Neutrophil (primary cell): Measurements from ENCODE around the gene CALN1.

Experiments
- H3K27ac ChIP-seq: fragments of 200-600 bp; sonication (generic); 2 replicates; pipeline ENCODE4 v1.5.1; 2016; ENCODE audit warnings: mild to moderate bottlenecking, moderate library complexity
- H3K27me3 ChIP-seq: fragments of 200-600 bp; sonication (generic); 2 replicates; pipeline ENCODE4 v1.6.0; 2016; ENCODE audit warnings: mild to moderate bottlenecking
- H3K36me3 ChIP-seq: fragments of 200-600 bp; sonication (generic); 2 replicates; pipeline ENCODE4 v1.5.1; 2017
- H3K4me1 ChIP-seq, 2 experiments: fragments of 200-600 bp in 1 of 2; sonication (generic) in 1 of 2; 1 replicate in 1 of 2; 2 replicates in 1 of 2; pipeline versions ENCODE4 v1.5.1 to v1.6.1; 2013 to 2016; ENCODE audit warnings: low read depth in 1 of 2, low read length in 1 of 2, mild to moderate bottlenecking in 1 of 2, moderate library complexity in 1 of 2; ENCODE audit not compliant: control insufficient read depth in 1 of 2, insufficient read depth in 1 of 2
- H3K4me3 ChIP-seq, 2 experiments: fragments of 200-600 bp in 1 of 2; sonication (generic) in 1 of 2; 1 replicate in 1 of 2; 2 replicates in 1 of 2; pipeline ENCODE4 v1.5.1; 2013 to 2016; ENCODE audit warnings: low read depth in 1 of 2, low read length in 1 of 2, mild to moderate bottlenecking in 1 of 2, moderate library complexity in 1 of 2
- H3K9me3 ChIP-seq: fragments of 200-600 bp; sonication (generic); 2 replicates; pipeline ENCODE4 v1.5.1; 2016
- CTCF ChIP-seq: fragments of 200-600 bp; sonication (generic); IDR thresholded peaks from 2 replicates; pipeline ENCODE4 v1.5.1; 2016; ENCODE audit warnings: antibody characterized with exemption

The CALN1 gene

GRCh38 chr7:72279203-72279602, 132.9 kb downstream of the CALN1 start:
- no peak overlapping the region for H3K27ac ChIP-seq
- no peak for TF ChIP-seq CTCF
- no peaks in the 10 kb centered on the region for H3K27me3 ChIP-seq
- no peak overlapping the region for H3K4me3 ChIP-seq
- no peaks in the 10 kb centered on the region for H3K36me3 ChIP-seq
- H3K9me3 ChIP-seq: no peaks in the 10 kb centered on the region
- H3K4me1 ChIP-seq: no peaks in the 10 kb centered on the region

GRCh38 chr7:72278550-72278949, 133.6 kb downstream of the CALN1 start:
- Histone ChIP-seq H3K4me1 (no peaks in the 10 kb centered on the region), H3K27ac (no peak overlapping the region), H3K9me3 (no peaks in the 10 kb centered on the region), H3K4me3 (no peak overlapping the region), H3K27me3 (no peaks in the 10 kb centered on the region), H3K36me3 (no peaks in the 10 kb centered on the region)
- TF ChIP-seq CTCF: no peak

GRCh38 chr7:72275382-72276070, 136.6 kb downstream of the CALN1 start:
- no peak overlapping the region for H3K4me3 ChIP-seq
- no peak for TF ChIP-seq CTCF
- H3K9me3 ChIP-seq: no peaks in the 10 kb centered on the region
- no peaks in the 10 kb centered on the region for H3K27me3 ChIP-seq
- H3K36me3 ChIP-seq: no peaks in the 10 kb centered on the region
- no peak overlapping the region for H3K27ac ChIP-seq
- H3K4me1 ChIP-seq: no peaks in the 10 kb centered on the region

GRCh38 chr7:72272479-72272878, 139.7 kb downstream of the CALN1 start:
- Histone ChIP-seq H3K36me3 (no peaks in the 10 kb centered on the region), H3K4me1 (no peaks in the 10 kb centered on the region), H3K9me3 (no peaks in the 10 kb centered on the region), H3K27ac (no peak overlapping the region), H3K27me3 (no peaks in the 10 kb centered on the region), H3K4me3 (no peak overlapping the region)
- TF ChIP-seq CTCF: no peak

- Histone ChIP-seq H3K36me3 (no peaks in the 10 kb centered on the region), H3K4me3 (no peak overlapping the region), H3K27ac (no peak overlapping the region), H3K4me1 (no peaks in the 10 kb centered on the region), H3K27me3 (no peaks in the 10 kb centered on the region), H3K9me3 (no peaks in the 10 kb centered on the region)
- TF ChIP-seq CTCF: no peak
Observed at GRCh38 chr7:72268796-72269195, 143.3 kb downstream of the CALN1 start.
